Loucy (cell line): Measurements from ENCODE around the gene TMCC3.

Experiments used
- H2AFZ ChIP-seq: fragments of 200-600 bp; sonication (generic); 2 replicates; pipeline ENCODE4 v1.6.0; 2016; ENCODE audit warnings: antibody characterized with exemption, mild to moderate bottlenecking, low read length, moderate library complexity
- H3F3A ChIP-seq: fragments of 200-600 bp; 2 replicates; pipeline ENCODE4 v1.6.0; 2016; ENCODE audit warnings: antibody characterized with exemption, low read depth, mild to moderate bottlenecking
- H3K27me3 ChIP-seq: fragments of 200-600 bp; sonication (generic); 2 replicates; pipeline ENCODE4 v1.6.1; 2014; ENCODE audit warnings: low read length, mild to moderate bottlenecking; ENCODE audit not compliant: insufficient read depth, poor library complexity, severe bottlenecking
- H3K36me3 ChIP-seq: fragments of 200-600 bp; sonication (generic); 2 replicates; pipeline ENCODE4 v1.6.1; 2016; ENCODE audit warnings: low read length; ENCODE audit not compliant: insufficient read depth
- H3K4me1 ChIP-seq: fragments of 200-600 bp; sonication (generic); 2 replicates; pipeline ENCODE4 v1.5.1; 2014; ENCODE audit warnings: low read length, mild to moderate bottlenecking; ENCODE audit not compliant: insufficient read depth, poor library complexity, severe bottlenecking
- H3K4me2 ChIP-seq: fragments of 200-600 bp; sonication (generic); 2 replicates; pipeline ENCODE4 v1.6.0; 2014; ENCODE audit warnings: antibody characterized with exemption, low read length, low read depth, mild to moderate bottlenecking; ENCODE audit not compliant: poor library complexity, severe bottlenecking
- H3K4me3 ChIP-seq: fragments of 200-600 bp; sonication (generic); 2 replicates; pipeline ENCODE4 v1.5.1; 2014; ENCODE audit warnings: low read length, mild to moderate bottlenecking, mixed read lengths; ENCODE audit not compliant: poor library complexity, severe bottlenecking
- H3K79me2 ChIP-seq: fragments of 200-600 bp; sonication (generic); 2 replicates; pipeline ENCODE4 v1.6.1; 2014; ENCODE audit warnings: low read length; ENCODE audit not compliant: insufficient read depth
- H3K9ac ChIP-seq: fragments of 200-600 bp; sonication (generic); 2 replicates; pipeline ENCODE4 v1.6.0; 2014; ENCODE audit warnings: mild to moderate bottlenecking, low read depth, low read length, moderate library complexity; ENCODE audit not compliant: poor library complexity, severe bottlenecking
- H3K9me2 ChIP-seq: fragments of 200-600 bp; sonication (generic); replicated peaks from 2 replicates; pipeline ENCODE4 v1.6.1; 2016; ENCODE audit warnings: low read depth, low read length, mixed read lengths
- H3K9me3 ChIP-seq: fragments of 200-600 bp; sonication (generic); 2 replicates; pipeline ENCODE4 v1.6.1; 2014; ENCODE audit warnings: mild to moderate bottlenecking, antibody characterized with exemption, low read length, low read depth; ENCODE audit not compliant: insufficient read depth
- H4K20me1 ChIP-seq: fragments of 200-600 bp; sonication (generic); 2 replicates; pipeline ENCODE4 v1.6.0; 2014; ENCODE audit warnings: antibody characterized with exemption, low read length, mild to moderate bottlenecking; ENCODE audit not compliant: insufficient read depth, poor library complexity, severe bottlenecking
- CTCF ChIP-seq: fragments of 200-600 bp; sonication (generic); conservative IDR thresholded peaks from 2 replicates; pipeline ENCODE4 v1.5.1; 2014; ENCODE audit warnings: mild to moderate bottlenecking, antibody characterized with exemption, low read length
- EZH2phosphoT487 ChIP-seq: fragments of 200-600 bp; IDR thresholded peaks from 2 replicates; pipeline ENCODE4 v1.6.1; 2018; ENCODE audit warnings: antibody characterized with exemption, mild to moderate bottlenecking, moderate library complexity, borderline replicate concordance

TMCC3 gene

GRCh38 chr12:94676922-94677321, 26.6 kb upstream of the TMCC3 start:
- H3K4me1 ChIP-seq, result peaks cover 30% of the 10 kb centered on the region
- no peaks in the 10 kb centered on the region for H3K36me3 ChIP-seq
- peak overlapping the region; percentile 68 for H3K4me2 ChIP-seq
- no peaks in the 10 kb centered on the region for H3K27me3 ChIP-seq
- TF ChIP-seq EZH2phosphoT487 (no peak), CTCF (no peak)
- H3K79me2 ChIP-seq, result no peaks in the 10 kb centered on the region
- no peaks in the 10 kb centered on the region for H3K9me3 ChIP-seq
- H4K20me1 ChIP-seq, result no peaks in the 10 kb centered on the region
- peaks cover 6% of the 10 kb centered on the region for H3F3A ChIP-seq
- H3K4me3 ChIP-seq, result peak overlapping the region; percentile 60
- no peaks in the 10 kb centered on the region for H3K9me2 ChIP-seq
- H3K9ac ChIP-seq, result no peak overlapping the region
- H2AFZ ChIP-seq, result 0 out of 2 replicates have a peak overlapping the region, but pooled peaks have one; percentile 18

- Histone ChIP-seq H4K20me1 (no peaks in the 10 kb centered on the region), H3K4me2 (peak overlapping the region; percentile 68), H3K4me3 (peak overlapping the region; percentile 60), H3K36me3 (no peaks in the 10 kb centered on the region), H2AFZ (peak overlapping the region; percentile 18; the same call in 1 of the 2 replicates), H3K9me2 (no peaks in the 10 kb centered on the region), H3K9ac (no peak overlapping the region), H3K79me2 (no peaks in the 10 kb centered on the region), H3K4me1 (peaks cover 30% of the 10 kb centered on the region), H3K27me3 (no peaks in the 10 kb centered on the region), H3K9me3 (no peaks in the 10 kb centered on the region), H3F3A (peaks cover 6% of the 10 kb centered on the region)
- TF ChIP-seq EZH2phosphoT487 (no peak; the same call in 1 of the 2 replicates), CTCF (no peak)
These were observed 25.8 kb upstream of the TMCC3 start for GRCh38 chr12:94676031-94676641.

- Histone ChIP-seq H3K36me3 (no peaks in the 10 kb centered on the region), H3F3A (peaks cover 6% of the 10 kb centered on the region), H4K20me1 (no peaks in the 10 kb centered on the region), H3K9ac (no peak overlapping the region), H3K4me1 (peaks cover 30% of the 10 kb centered on the region), H3K4me2 (no peak overlapping the region), H3K79me2 (no peaks in the 10 kb centered on the region), H3K4me3 (no peak overlapping the region), H3K9me2 (no peaks in the 10 kb centered on the region), H3K9me3 (no peaks in the 10 kb centered on the region), H2AFZ (no peak overlapping the region), H3K27me3 (no peaks in the 10 kb centered on the region)
- no peak for TF ChIP-seq CTCF
- TF ChIP-seq EZH2phosphoT487, result no peak
These were observed 24.5 kb upstream of the TMCC3 start for GRCh38 chr12:94674835-94675234.
